Measurements from ENCODE around the gene MYOZ2.

Gene MYOZ2

DNA sequence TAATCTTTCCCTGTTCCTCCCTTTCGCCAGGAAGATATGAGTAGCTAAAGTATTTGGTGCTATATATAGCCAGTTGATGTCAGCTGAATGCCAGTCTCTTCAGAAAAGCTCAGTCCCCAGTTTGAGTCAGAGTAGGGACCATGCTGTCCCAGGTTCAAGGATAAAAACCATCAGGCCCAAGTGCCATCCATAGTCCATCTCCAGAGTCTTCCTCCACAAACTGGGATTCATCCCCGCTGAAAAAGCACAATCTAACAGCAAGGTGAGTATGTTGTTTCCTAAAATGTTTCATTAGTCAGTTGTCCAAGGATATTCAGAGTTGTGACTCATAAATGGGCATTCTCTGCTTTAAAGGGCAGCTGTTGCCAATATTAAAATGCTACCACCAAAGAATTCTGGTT is at the start of gene MYOZ2:
Gene MYOZ2, plus strand, starts transcription at position 112 of the 401 bp plus-strand sequence. CDS start 694 bp downstream, outside the sequence.
- Histone ChIP-seq H3K4me1 (ENCODE audit: insufficient read depth, low read length, severe bottlenecking) (peaks cover 25% of the 10 kb centered on the region), H3K79me2 (ENCODE audit: insufficient read depth, low read length) (no peaks in the 10 kb centered on the region), H3K9me2 (ENCODE audit: low read depth, low read length) (no peaks in the 10 kb centered on the region), H3K4me3 (ENCODE audit: low read depth, low read length, poor library complexity, severe bottlenecking) (no peak within 1 kb of the TSS), H3F3A (ENCODE audit: insufficient read depth, low read length) (no peaks in the 10 kb centered on the region), H4K20me1 (ENCODE audit: insufficient read depth, low read length) (no peaks in the 10 kb centered on the region), H3K9me3 (ENCODE audit: low read length) (no peaks in the 10 kb centered on the region), H2AFZ (ENCODE audit: low read length) (no peak within 1 kb of the TSS), H3K9ac (ENCODE audit: low read length) (no peak within 1 kb of the TSS), H3K27ac (ENCODE audit: low read depth, low read length, poor library complexity, severe bottlenecking) (no peak within 1 kb of the TSS), H3K4me2 (ENCODE audit: low read length) (no peak within 1 kb of the TSS), H3K36me3 (ENCODE audit: insufficient read depth, low read length) (no peaks in the 10 kb centered on the region), H3K27me3 (ENCODE audit: insufficient read depth, low read length) (no peaks in the 10 kb centered on the region)
- no peak for TF ChIP-seq EZH2 (IDR thresholded peaks at IDR 0.05; ENCODE audit: borderline replicate concordance, low read length)
- TF ChIP-seq, protein P1, sequence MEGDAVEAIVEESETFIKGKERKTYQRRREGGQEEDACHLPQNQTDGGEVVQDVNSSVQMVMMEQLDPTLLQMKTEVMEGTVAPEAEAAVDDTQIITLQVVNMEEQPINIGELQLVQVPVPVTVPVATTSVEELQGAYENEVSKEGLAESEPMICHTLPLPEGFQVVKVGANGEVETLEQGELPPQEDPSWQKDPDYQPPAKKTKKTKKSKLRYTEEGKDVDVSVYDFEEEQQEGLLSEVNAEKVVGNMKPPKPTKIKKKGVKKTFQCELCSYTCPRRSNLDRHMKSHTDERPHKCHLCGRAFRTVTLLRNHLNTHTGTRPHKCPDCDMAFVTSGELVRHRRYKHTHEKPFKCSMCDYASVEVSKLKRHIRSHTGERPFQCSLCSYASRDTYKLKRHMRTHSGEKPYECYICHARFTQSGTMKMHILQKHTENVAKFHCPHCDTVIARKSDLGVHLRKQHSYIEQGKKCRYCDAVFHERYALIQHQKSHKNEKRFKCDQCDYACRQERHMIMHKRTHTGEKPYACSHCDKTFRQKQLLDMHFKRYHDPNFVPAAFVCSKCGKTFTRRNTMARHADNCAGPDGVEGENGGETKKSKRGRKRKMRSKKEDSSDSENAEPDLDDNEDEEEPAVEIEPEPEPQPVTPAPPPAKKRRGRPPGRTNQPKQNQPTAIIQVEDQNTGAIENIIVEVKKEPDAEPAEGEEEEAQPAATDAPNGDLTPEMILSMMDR (IDR thresholded peaks at IDR 0.05; ENCODE audit: low read length), result no peak

DNA sequence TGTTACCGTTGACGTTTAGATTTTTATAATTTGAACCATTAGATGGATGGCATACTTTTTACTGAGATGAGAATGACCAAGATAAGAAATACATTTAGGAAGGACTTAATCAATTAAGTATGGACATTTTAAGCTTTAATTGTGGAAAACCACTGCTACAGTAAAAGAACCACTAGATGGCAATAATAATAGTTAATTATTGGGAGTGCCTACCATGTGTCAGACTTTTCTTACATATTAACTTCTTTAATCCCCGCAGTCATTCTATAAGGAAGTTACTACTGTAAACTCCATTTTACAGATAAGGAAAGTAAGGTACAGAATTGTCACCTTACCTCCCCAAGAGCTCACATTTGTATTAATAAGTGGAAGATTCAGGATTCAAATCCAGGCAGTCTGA is 48.5 kb upstream of the MYOZ2 start:
- H3K9me2 ChIP-seq (ENCODE audit: low read depth, low read length), result no peaks in the 10 kb centered on the region
- H4K20me1 ChIP-seq (ENCODE audit: insufficient read depth, low read length), result no peaks in the 10 kb centered on the region
- no peaks in the 10 kb centered on the region for H3K9me3 ChIP-seq (ENCODE audit: low read length)
- no peak overlapping the region for H3K9ac ChIP-seq (ENCODE audit: low read length)
- no peaks in the 10 kb centered on the region for H3K79me2 ChIP-seq (ENCODE audit: insufficient read depth, low read length)
- no peak overlapping the region for H2AFZ ChIP-seq (ENCODE audit: low read length)
- H3K27me3 ChIP-seq (ENCODE audit: insufficient read depth, low read length), result no peaks in the 10 kb centered on the region
- no peak overlapping the region for H3K27ac ChIP-seq (ENCODE audit: low read depth, low read length, poor library complexity, severe bottlenecking)
- H3K4me3 ChIP-seq (ENCODE audit: low read depth, low read length, poor library complexity, severe bottlenecking), result no peak overlapping the region
- TF ChIP-seq, protein P1 (IDR thresholded peaks at IDR 0.05; ENCODE audit: low read length), result peak; percentile 16; the same call in 1 of the 2 replicates
- TF ChIP-seq EZH2 (IDR thresholded peaks at IDR 0.05; ENCODE audit: borderline replicate concordance, low read length), result no peak
- H3K4me1 ChIP-seq (ENCODE audit: insufficient read depth, low read length, severe bottlenecking), result peaks cover 45% of the 10 kb centered on the region
- H3K36me3 ChIP-seq (ENCODE audit: insufficient read depth, low read length), result no peaks in the 10 kb centered on the region
- H3F3A ChIP-seq (ENCODE audit: insufficient read depth, low read length), result no peaks in the 10 kb centered on the region
- no peak overlapping the region for H3K4me2 ChIP-seq (ENCODE audit: low read length)

DNA sequence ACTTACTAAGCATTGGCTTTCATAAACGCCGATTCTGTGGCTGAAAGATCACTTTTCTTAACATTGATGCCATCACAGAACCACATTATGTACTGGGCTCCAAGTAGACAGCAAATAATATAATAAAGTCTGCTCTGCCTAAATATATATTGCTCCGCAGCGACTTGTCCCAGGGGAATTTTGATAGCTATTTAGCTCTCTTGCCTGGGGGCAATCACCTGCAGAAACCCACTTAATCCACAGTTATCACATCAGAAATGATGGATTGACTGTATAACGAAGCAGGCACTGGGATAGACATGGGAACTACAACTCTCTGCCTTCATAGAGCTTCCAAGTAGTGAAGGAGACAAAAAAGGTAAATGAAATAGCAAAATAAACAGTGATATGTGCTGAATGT is 48.0 kb upstream of the MYOZ2 start:
- H3K4me1 ChIP-seq (ENCODE audit: insufficient read depth, low read length, severe bottlenecking), result peaks cover 39% of the 10 kb centered on the region
- no peaks in the 10 kb centered on the region for H3K27me3 ChIP-seq (ENCODE audit: insufficient read depth, low read length)
- no peak overlapping the region for H3K9ac ChIP-seq (ENCODE audit: low read length)
- no peaks in the 10 kb centered on the region for H3K9me3 ChIP-seq (ENCODE audit: low read length)
- TF ChIP-seq, protein P1 (IDR thresholded peaks at IDR 0.05; ENCODE audit: low read length), result no peak
- TF ChIP-seq EZH2 (IDR thresholded peaks at IDR 0.05; ENCODE audit: borderline replicate concordance, low read length), result no peak
- no peak overlapping the region for H3K4me2 ChIP-seq (ENCODE audit: low read length)
- no peak overlapping the region for H3K27ac ChIP-seq (ENCODE audit: low read depth, low read length, poor library complexity, severe bottlenecking)
- H3K36me3 ChIP-seq (ENCODE audit: insufficient read depth, low read length), result no peaks in the 10 kb centered on the region
- no peaks in the 10 kb centered on the region for H3K9me2 ChIP-seq (ENCODE audit: low read depth, low read length)
- no peak overlapping the region for H2AFZ ChIP-seq (ENCODE audit: low read length)
- H3F3A ChIP-seq (ENCODE audit: insufficient read depth, low read length), result no peaks in the 10 kb centered on the region
- no peak overlapping the region for H3K4me3 ChIP-seq (ENCODE audit: low read depth, low read length, poor library complexity, severe bottlenecking)
- H3K79me2 ChIP-seq (ENCODE audit: insufficient read depth, low read length), result no peaks in the 10 kb centered on the region
- H4K20me1 ChIP-seq (ENCODE audit: insufficient read depth, low read length), result no peaks in the 10 kb centered on the region

Data from OCI-LY1 (cell line).